ENCODE data around the gene CDIPT. TPM values are rescaled to one million over a fixed set of nuclear protein-coding genes. Genes with fewer than 3 reads are reported as not detected.

CDIPT gene
- total and polyA plus RNA-seq, 2 of the 13 experiments (the other 11 are each of a cell fraction or from before 2014, with no cell fraction given) = 54.9 to 97.5 TPM

GRCh38 chr16:29812754-29813643, 50.0 kb downstream of the CDIPT start (continued):
- TF ChIP-seq IKZF4 (CRISPR knock-in tag; IDR thresholded peaks at IDR 0.05; ENCODE audit: borderline replicate concordance, low read depth, not compliant biosample characterization) (no peak), ZNF83 (CRISPR knock-in tag; IDR thresholded peaks at IDR 0.05; ENCODE audit: borderline replicate concordance) (no peak), ZNF691 (CRISPR knock-in tag; IDR thresholded peaks at IDR 0.05; ENCODE audit: borderline replicate concordance, low read depth) (no peak), ATF7 (IDR thresholded peaks at IDR 0.05) (no peak), ATF7 (CRISPR knock-in tag; IDR thresholded peaks at IDR 0.05) (no peak), GMEB2 (CRISPR knock-in tag; IDR thresholded peaks at IDR 0.05; ENCODE audit: low read depth) (no peak), ZNF530 (CRISPR knock-in tag; IDR thresholded peaks at IDR 0.05; ENCODE audit: low read depth) (no peak), KLF6 (CRISPR knock-in tag; IDR thresholded peaks at IDR 0.05) (no peak)
- TF ChIP-seq, protein P1, sequence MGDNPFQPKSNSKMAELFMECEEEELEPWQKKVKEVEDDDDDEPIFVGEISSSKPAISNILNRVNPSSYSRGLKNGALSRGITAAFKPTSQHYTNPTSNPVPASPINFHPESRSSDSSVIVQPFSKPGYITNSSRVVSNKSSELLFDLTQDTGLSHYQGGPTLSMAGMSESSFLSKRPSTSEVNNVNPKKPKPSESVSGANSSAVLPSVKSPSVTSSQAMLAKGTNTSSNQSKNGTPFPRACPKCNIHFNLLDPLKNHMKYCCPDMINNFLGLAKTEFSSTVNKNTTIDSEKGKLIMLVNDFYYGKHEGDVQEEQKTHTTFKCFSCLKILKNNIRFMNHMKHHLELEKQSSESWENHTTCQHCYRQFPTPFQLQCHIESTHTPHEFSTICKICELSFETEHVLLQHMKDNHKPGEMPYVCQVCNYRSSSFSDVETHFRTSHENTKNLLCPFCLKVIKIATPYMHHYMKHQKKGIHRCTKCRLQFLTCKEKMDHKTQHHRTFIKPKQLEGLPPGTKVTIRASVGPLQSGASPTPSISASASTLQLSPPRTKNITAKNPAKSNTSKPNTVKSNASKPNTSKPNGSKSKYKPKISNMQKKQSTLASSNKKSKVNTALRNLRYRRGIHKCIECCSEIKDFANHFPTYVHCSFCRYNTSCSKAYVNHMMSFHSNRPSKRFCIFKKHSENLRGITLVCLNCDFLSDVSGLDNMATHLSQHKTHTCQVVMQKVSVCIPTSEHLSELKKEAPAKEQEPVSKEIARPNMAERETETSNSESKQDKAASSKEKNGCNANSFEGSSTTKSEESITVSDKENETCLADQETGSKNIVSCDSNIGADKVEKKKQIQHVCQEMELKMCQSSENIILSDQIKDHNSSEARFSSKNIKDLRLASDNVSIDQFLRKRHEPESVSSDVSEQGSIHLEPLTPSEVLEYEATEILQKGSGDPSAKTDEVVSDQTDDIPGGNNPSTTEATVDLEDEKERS (CRISPR knock-in tag; IDR thresholded peaks at IDR 0.05) = no peak
- TF ChIP-seq, protein P2, sequence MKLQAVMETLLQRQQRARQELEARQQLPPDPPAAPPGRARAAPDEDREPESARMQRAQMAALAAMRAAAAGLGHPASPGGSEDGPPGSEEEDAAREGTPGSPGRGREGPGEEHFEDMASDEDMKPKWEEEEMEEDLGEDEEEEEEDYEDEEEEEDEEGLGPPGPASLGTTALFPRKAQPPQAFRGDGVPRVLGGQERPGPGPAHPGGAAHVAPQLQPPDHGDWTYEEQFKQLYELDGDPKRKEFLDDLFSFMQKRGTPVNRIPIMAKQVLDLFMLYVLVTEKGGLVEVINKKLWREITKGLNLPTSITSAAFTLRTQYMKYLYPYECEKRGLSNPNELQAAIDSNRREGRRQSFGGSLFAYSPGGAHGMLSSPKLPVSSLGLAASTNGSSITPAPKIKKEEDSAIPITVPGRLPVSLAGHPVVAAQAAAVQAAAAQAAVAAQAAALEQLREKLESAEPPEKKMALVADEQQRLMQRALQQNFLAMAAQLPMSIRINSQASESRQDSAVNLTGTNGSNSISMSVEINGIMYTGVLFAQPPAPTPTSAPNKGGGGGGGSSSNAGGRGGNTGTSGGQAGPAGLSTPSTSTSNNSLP (IDR thresholded peaks at IDR 0.05; ENCODE audit: low read depth, low read length) = no peak
- TF ChIP-seq, protein P3, sequence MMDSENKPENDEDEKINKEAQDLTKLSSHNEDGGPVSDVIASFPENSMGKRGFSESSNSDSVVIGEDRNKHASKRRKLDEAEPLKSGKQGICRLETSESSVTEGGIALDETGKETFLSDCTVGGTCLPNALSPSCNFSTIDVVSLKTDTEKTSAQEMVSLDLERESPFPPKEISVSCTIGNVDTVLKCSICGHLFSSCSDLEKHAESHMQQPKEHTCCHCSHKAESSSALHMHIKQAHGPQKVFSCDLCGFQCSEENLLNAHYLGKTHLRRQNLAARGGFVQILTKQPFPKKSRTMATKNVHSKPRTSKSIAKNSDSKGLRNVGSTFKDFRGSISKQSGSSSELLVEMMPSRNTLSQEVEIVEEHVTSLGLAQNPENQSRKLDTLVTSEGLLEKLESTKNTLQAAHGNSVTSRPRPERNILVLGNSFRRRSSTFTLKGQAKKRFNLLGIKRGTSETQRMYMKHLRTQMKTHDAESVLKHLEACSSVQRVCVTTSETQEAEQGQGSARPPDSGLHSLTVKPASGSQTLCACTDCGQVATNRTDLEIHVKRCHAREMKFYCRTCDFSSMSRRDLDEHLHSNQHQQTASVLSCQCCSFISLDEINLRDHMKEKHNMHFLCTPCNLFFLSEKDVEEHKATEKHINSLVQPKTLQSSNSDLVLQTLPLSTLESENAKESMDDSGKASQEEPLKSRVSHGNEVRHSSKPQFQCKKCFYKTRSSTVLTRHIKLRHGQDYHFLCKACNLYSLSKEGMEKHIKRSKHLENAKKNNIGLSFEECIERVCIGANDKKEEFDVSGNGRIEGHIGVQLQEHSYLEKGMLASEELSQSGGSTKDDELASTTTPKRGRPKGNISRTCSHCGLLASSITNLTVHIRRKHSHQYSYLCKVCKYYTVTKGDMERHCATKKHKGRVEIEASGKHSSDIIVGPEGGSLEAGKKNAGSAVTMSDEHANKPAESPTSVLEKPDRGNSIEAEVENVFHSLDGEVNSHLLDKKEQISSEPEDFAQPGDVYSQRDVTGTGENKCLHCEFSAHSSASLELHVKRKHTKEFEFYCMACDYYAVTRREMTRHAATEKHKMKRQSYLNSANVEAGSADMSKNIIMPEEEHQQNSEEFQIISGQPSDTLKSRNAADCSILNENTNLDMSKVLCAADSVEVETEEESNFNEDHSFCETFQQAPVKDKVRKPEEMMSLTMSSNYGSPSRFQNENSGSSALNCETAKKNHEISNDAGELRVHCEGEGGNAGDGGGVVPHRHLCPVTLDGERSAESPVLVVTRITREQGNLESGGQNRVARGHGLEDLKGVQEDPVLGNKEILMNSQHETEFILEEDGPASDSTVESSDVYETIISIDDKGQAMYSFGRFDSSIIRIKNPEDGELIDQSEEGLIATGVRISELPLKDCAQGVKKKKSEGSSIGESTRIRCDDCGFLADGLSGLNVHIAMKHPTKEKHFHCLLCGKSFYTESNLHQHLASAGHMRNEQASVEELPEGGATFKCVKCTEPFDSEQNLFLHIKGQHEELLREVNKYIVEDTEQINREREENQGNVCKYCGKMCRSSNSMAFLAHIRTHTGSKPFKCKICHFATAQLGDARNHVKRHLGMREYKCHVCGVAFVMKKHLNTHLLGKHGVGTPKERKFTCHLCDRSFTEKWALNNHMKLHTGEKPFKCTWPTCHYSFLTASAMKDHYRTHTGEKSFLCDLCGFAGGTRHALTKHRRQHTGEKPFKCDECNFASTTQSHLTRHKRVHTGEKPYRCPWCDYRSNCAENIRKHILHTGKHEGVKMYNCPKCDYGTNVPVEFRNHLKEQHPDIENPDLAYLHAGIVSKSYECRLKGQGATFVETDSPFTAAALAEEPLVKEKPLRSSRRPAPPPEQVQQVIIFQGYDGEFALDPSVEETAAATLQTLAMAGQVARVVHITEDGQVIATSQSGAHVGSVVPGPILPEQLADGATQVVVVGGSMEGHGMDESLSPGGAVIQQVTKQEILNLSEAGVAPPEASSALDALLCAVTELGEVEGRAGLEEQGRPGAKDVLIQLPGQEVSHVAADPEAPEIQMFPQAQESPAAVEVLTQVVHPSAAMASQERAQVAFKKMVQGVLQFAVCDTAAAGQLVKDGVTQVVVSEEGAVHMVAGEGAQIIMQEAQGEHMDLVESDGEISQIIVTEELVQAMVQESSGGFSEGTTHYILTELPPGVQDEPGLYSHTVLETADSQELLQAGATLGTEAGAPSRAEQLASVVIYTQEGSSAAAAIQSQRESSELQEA (CRISPR knock-in tag; IDR thresholded peaks at IDR 0.05; ENCODE audit: not compliant biosample characterization) = no peak
